Measurements from ENCODE around the gene MRAP2.
"Not testable (repeated sequence)": the region's sequence is repeated elsewhere in the genome, so short reads cannot be mapped to it uniquely, and the experiment has no call there.

Gene MRAP2

GRCh38 chr6:84103029-84103428 is 69.5 kb downstream of the MRAP2 start:
- in situ Hi-C loops (cut with HindIII; ENCODE audit: low pct_ligation_motif_present, low pct_unique_long_range_greater_than_20kb, low sequenced_read_pairs), result no loop called here
- DNase-seq, result no peak

DNA sequence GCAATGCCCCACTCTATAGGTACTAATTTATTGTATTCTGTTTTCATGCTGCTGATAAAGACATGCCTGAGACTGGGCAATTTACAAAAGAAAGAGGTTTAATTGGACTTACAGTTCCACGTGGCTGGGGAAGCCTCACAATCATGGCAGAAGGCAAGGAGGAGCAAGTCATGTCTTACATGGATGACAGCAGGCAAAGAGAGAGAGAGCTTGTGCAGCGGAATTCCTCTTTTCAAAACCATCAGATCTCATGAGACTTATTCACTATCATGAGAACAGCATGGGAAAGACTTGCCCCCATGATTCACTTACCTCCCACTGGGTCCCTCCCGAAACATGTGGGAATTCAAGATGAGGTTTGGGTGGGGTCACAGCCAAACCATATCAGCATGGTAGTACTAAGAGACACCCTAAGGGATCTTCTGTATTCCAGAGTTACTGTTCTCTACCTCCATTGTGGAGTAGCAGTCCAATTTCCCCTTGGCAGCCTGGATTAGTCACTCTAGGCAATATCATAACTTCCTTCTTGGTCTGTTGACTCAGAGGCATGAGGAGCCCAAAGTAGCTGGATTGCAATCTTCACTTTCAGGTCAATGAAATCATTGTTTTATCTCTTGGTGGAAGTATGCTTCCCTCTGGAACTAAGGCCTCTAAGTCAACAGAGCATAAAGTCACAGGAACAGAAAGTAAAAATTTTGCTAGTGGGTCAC is 71.8 kb downstream of the MRAP2 start:
- peak; percentile 27 for DNase-seq
- in situ Hi-C loops (cut with HindIII; ENCODE audit: low pct_ligation_motif_present, low pct_unique_long_range_greater_than_20kb, low sequenced_read_pairs), result not testable (repeated sequence)

- in situ Hi-C loops (cut with HindIII; ENCODE audit: low pct_ligation_motif_present, low pct_unique_long_range_greater_than_20kb, low sequenced_read_pairs), result no loop called here
- no peak for DNase-seq
These were observed 73.9 kb downstream of the MRAP2 start for GRCh38 chr6:84107495-84107894.

- in situ Hi-C loops (cut with HindIII; ENCODE audit: low pct_ligation_motif_present, low pct_unique_long_range_greater_than_20kb, low sequenced_read_pairs); DNase-seq: not testable (repeated sequence)
These were observed 77.8 kb downstream of the MRAP2 start for GRCh38 chr6:84111351-84111750.

- in situ Hi-C loops (cut with HindIII; ENCODE audit: low pct_ligation_motif_present, low pct_unique_long_range_greater_than_20kb, low sequenced_read_pairs); DNase-seq: not testable (repeated sequence)
These were observed 81.5 kb downstream of the MRAP2 start for GRCh38 chr6:84114933-84115594.

DNA sequence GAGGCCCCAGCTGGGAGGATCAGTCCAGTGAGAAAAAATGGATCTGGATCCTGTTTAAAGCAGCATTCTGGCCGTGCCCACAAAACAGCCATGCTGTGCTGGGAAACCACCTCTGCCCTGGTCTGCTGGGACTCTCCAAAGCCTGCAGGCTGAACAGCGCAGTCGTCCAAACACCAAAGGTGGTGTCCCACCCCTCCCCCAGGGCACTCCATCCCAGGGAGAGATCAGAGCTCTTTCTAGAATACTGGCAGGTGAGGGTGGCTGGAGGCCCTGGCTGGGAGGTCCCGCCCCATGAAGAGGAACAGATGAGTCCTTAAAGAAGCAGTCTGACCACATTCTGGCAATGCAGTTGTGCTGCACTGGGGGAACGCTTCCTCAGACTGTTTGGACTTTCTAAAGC is 84.6 kb downstream of the MRAP2 start:
- DNase-seq, result no peak
- in situ Hi-C loops (cut with HindIII; ENCODE audit: low pct_ligation_motif_present, low pct_unique_long_range_greater_than_20kb, low sequenced_read_pairs), result no loop called here

DNA sequence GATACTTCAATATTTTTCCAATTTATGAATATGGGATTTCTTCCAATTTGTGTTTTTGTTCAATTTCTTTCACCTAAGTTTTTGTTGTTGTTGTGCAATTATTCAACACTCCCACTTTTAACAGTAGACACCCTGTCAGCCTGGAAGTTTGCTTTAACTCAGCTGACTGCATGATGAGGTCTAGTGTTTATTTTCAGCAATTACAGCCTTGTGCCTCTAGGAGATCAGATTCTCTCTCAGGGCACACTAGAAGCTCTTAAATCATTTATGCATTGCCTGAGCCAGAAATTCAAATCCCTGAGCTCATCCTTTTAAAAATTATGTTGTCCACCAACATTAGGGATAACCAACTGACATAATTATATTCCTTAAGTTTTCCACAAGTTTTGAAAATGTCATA is 85.7 kb downstream of the MRAP2 start:
- in situ Hi-C loops (cut with HindIII; ENCODE audit: low pct_ligation_motif_present, low pct_unique_long_range_greater_than_20kb, low sequenced_read_pairs), result no loop called here
- DNase-seq, result peak; percentile 1

- in situ Hi-C loops (cut with HindIII; ENCODE audit: low pct_ligation_motif_present, low pct_unique_long_range_greater_than_20kb, low sequenced_read_pairs), result no loop called here
- DNase-seq, result no peak
These were observed 89.6 kb downstream of the MRAP2 start for GRCh38 chr6:84123186-84123585.

DNA sequence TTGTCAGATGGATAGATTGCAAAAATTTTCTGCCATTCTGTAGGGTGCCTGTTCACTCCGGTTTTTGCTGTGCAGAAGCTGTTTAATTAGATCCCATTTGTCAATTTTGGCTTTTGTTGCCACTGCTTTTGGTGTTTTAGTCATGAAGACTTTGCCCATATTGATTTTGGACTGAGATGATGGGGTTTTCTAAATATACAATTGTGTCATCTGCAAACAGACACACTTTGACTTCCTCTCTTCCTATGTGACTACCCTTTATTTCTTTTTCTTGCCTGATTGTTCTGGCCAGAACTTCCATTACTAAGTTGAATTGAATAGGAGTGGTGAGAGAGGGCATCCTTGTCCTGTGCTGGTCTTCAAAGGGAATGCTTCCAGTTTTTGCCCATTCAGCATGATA is 96.0 kb downstream of the MRAP2 start:
- DNase-seq, result not testable (repeated sequence)

GRCh38 chr6:84133385-84133784 is 99.8 kb downstream of the MRAP2 start:
- in situ Hi-C loops (cut with HindIII; ENCODE audit: low pct_ligation_motif_present, low pct_unique_long_range_greater_than_20kb, low sequenced_read_pairs); DNase-seq: not testable (repeated sequence)

More for the DNA sequence above, 96.0 kb downstream of the MRAP2 start:
- in situ Hi-C loops (cut with HindIII; ENCODE audit: low pct_ligation_motif_present, low pct_unique_long_range_greater_than_20kb, low sequenced_read_pairs), result not testable (repeated sequence)

DNA sequence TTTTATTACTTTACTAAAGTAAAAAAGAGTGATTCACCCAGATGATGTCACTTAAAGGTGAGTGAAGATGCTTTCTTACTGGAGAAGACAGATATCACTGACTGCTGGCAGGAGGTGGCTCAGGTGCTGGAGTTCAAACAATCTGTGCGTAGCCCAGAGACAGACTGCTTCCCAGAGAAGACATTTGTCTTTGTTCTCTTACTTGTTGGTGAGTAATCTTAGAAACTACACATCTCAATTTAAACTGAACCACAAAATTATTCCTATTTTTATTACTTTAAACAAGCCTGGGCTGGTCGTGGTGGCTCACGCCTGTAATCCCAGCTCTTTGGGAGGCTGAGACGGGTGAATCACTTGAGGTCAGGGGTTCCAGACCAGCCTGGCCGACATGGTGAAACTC is 101.7 kb downstream of the MRAP2 start:
- no peak for DNase-seq
- in situ Hi-C loops (cut with HindIII; ENCODE audit: low pct_ligation_motif_present, low pct_unique_long_range_greater_than_20kb, low sequenced_read_pairs), result no loop called here

- in situ Hi-C loops (cut with HindIII; ENCODE audit: low pct_ligation_motif_present, low pct_unique_long_range_greater_than_20kb, low sequenced_read_pairs), result no loop called here
- DNase-seq, result no peak
These were observed 102.9 kb downstream of the MRAP2 start for GRCh38 chr6:84136364-84137050.

DNA sequence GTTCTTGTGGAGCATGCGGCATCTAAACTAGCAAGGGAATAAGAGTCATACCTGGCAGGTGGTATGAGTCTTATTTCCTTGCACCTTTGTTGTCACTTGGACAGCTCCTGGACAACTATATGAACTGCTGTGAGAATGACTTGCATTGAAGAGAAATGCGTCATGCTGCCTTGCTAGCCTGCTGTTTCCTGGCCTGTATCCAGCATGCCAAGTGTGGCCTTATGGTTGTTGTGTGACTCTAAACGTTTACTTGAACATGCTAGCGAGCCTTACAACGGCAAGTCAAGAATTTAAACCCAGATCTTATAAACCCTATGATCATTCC is 103.4 kb downstream of the MRAP2 start:
- no peak for DNase-seq
- in situ Hi-C loops (cut with HindIII; ENCODE audit: low pct_ligation_motif_present, low pct_unique_long_range_greater_than_20kb, low sequenced_read_pairs), result no loop called here

DNA sequence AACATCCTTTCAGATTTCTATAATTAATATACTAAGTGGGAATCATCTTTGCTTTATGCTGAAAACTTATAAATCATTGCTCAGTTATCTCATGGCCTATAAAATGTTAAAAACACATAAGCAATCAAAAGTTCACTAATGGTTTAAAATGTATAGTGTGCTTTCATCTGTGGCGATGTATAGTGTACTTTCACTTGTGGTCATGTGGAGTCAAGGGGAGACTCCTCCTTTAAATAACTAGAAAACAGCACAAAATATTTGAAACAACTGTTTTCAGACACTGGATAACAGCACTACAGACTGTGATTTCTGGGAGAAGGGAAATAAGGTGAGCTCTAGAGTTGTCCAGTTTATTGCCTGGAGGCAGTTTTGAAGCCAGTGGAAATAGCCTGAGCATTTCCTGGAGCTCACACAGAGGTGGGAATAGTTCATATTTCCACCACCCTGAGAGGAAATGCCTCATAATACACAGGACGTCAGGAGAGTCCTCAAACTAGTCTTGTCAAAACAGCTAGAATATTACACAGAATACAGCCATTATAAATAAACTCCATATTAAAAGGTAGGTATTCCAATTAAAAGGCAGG is 104.5 kb downstream of the MRAP2 start:
- in situ Hi-C loops (cut with HindIII; ENCODE audit: low pct_ligation_motif_present, low pct_unique_long_range_greater_than_20kb, low sequenced_read_pairs), result no loop called here

DNA sequence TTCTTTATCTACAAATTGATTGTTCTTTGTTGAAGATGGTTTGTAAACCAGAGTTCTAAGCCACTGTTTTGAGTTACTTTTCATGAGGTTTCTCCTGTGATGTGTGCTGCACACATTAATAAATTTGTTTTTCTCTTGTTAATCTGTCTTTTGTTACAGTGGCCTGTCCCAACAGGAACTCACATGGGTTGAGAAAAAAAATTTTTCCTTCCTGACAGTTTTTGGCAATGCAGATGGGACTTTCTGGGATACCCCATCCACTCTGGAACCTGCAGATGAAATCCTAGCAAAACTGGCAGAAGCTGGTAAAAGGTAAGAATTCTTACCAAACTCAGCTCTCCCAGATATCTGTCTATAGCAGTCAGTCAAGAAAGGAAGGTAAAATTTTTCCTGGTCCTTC is 105.7 kb downstream of the MRAP2 start:
- in situ Hi-C loops (cut with HindIII; ENCODE audit: low pct_ligation_motif_present, low pct_unique_long_range_greater_than_20kb, low sequenced_read_pairs), result no loop called here
- no peak for DNase-seq

More for the DNA sequence above, 104.5 kb downstream of the MRAP2 start:
- DNase-seq, result no peak
